HuH-7 (cell line): Measurements from ENCODE around the gene MYO18A.
"Not testable (repeated sequence)": the region's sequence is repeated elsewhere in the genome, so short reads cannot be mapped to it uniquely, and the experiment has no call there.

Source experiments
- DNase-seq: peaks from one replicate; pipeline ENCODE4 v3.0.0; 2011; ENCODE audit warnings: low spot score

The MYO18A gene, protein sequence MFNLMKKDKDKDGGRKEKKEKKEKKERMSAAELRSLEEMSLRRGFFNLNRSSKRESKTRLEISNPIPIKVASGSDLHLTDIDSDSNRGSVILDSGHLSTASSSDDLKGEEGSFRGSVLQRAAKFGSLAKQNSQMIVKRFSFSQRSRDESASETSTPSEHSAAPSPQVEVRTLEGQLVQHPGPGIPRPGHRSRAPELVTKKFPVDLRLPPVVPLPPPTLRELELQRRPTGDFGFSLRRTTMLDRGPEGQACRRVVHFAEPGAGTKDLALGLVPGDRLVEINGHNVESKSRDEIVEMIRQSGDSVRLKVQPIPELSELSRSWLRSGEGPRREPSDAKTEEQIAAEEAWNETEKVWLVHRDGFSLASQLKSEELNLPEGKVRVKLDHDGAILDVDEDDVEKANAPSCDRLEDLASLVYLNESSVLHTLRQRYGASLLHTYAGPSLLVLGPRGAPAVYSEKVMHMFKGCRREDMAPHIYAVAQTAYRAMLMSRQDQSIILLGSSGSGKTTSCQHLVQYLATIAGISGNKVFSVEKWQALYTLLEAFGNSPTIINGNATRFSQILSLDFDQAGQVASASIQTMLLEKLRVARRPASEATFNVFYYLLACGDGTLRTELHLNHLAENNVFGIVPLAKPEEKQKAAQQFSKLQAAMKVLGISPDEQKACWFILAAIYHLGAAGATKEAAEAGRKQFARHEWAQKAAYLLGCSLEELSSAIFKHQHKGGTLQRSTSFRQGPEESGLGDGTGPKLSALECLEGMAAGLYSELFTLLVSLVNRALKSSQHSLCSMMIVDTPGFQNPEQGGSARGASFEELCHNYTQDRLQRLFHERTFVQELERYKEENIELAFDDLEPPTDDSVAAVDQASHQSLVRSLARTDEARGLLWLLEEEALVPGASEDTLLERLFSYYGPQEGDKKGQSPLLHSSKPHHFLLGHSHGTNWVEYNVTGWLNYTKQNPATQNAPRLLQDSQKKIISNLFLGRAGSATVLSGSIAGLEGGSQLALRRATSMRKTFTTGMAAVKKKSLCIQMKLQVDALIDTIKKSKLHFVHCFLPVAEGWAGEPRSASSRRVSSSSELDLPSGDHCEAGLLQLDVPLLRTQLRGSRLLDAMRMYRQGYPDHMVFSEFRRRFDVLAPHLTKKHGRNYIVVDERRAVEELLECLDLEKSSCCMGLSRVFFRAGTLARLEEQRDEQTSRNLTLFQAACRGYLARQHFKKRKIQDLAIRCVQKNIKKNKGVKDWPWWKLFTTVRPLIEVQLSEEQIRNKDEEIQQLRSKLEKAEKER (N-terminal part only)

DNA sequence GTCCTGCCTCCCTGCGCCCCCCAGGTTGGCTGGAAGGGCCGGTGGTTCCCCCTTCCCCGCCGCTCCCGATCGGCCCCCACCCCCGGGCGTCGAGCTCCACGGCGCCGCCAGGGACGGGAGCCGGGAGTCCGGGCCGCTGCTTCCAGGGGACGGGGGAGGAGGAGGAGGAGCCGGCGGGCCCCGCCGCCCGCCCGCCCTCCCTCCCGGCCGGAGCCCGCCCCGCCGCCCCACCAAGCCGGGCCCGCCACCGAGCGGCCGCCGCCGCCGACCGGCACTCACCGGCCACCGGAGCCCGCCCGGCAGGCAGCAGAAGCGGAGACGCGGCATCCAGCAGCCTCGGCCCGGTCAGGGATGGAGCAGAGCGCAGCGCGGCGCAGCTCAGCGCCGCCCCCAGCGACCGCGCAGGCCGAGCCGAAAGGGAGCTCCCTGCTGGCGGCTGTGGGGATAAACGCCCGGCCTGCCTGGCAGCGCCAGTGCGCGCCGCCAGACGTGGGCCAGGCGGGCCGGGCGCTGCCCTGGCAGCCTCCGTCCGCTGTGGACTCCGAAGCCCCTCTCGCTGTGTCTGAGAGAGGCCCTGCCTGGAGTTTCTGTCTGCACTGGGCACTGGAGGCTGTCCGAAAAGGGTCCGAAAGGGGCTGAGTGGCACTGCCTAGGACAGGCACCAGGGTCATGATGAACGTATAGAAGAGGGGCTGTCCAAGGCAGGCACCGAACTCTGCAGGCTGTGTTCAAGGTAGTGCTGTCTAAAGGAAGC is at the start of gene MYO18A:
Gene MYO18A (minus strand): TSS at position 365 of the 754 bp plus-strand sequence. CDS start 13,458 bp downstream, outside the sequence.
- peak; percentile 93 for DNase-seq

DNA sequence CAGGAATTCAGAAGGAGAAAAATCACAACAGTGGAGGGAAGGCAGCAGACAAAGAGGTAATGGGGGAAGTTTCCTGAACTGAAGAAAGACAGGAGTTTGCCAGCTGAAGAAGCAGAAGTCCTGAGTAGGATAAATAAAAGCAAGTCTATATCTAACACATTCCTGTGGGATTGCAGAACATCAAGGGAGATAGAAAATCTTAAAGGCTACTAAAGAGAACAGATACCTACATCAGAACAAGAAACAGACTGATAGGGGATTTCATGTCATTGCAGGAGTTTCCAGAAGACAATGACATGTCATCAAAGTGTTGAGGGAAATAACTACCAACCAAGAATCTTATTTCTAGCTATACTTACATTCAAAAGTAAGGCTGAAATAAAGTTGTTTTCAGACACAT is 45.2 kb upstream of the MYO18A start:
- DNase-seq: no peak

DNA sequence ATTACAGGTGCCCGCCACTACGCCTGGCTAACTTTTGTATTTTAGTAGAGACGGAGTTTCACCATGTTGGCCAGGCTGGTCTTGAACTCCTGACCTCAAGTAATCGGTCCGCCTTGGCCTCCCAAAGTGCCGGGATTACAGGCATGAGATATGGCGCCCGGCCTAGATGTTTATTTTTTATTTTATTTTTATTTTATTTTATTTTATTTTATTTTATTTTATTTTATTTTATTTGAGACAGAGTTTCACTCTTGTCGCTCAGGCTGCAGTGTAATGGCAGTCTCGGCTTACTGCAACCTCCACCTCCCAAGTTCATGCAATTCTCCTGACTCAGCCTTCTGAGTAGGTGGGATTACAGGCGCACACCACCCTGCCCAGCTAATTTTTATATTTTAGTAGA is 41.1 kb upstream of the MYO18A start:
- not testable (repeated sequence) for DNase-seq

DNA sequence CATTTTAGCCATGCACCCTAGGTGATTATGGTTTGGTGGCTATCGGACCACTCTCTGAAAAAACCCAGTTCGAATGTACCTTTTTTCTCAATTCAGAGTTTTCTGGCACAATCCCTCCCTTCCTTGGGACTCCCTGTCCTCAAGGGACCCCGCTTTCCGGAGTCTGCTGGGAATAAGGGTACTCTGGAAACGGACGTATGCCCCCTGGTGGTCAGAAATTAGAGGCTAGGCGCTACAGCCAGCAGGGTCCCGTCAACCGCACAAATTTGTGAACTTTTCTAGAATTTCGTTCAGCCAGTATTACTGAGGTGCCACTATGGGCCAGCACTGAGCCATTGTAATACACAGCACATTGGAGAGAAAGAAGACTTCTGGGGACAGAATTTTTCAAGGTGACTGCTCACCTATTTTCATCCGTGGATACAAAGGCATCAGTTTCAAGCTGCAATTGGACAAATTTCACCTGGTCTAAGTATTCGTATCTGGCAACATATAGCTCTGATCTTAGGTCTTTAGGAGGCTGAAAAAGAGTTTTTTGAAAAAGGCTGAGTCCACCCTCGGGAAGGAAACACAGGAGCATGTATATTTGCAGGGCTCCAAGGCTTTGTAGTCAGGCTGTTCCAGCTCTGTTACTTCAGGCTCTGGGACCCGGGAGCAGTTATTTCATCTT is 39.3 kb upstream of the MYO18A start:
- DNase-seq: peak; percentile 88

DNA sequence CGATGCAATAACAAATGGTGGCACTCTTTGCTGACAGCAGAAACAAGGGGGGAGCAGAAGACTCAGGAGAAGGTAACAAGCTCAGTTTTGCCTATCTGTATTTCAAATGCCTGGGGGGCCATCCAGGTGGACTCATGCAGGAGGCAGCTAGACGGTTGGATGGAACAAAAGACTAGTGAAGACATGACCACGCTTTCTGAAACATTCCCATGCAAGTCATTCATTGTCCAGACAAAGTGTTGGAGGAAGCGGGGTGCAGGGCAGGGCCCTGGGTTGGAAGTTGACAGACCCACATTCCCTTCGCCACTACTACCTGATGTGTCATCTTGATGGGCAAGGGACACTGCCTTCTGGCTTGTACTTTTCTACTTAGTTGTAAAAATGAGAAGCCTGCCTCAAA is 36.7 kb upstream of the MYO18A start:
- no peak for DNase-seq

DNA sequence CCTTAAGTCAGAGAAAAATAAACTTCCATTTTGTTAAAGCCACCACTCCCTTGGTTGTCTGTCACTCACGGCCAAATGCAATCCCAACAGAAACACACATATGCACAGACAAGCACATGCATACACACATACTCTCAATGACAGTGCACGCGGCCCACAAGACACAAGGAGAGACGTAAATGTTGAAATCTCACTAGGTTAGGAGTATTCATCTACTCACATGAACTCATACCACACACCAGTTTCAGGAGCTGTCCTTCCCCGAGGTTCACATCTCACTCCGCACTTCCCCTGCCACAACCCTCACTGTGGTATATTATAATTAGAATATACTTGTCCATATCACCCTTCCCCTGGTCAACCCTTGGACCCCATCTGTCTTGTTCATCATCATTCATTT is 36.0 kb upstream of the MYO18A start:
- DNase-seq: no peak

DNA sequence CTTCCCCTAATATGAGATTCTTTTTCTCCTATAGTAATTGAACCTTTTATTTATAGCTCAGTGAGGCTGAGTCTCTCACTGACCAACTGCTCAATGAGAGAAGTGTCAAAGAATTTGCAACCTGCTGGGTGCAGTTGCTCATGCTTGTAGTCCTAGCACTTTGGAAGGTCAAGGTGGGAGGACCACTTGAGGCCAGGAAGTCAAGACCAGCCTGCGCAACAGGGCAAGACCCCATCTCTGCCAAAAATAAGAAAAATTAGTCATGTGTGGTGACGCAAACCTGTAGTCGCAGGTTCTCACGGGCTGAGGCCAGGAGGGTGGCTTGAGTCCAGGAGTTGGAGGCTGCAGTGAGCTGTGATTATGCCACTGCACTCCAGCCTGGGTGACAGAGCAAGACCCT is 35.5 kb upstream of the MYO18A start:
- DNase-seq: no peak

DNA sequence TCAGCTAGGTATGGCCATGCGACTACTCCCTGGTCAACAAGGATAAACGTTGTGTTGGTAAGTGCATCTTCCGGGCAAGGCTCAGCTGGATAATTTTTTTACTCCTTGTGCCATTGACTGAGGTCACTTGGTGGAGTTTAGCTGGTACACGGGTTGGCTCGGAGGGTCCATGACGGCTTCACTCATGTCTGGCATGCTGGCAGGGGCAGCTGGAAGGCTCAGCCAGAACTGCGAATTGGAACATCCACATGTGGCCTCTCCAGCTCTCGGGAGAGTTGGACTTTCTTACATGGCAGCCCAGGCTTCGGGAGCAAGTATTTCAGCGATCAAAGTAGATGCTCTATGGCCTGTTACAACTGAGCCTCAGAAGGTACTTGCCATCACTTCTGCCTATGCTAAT is 35.0 kb upstream of the MYO18A start:
- no peak for DNase-seq

DNA sequence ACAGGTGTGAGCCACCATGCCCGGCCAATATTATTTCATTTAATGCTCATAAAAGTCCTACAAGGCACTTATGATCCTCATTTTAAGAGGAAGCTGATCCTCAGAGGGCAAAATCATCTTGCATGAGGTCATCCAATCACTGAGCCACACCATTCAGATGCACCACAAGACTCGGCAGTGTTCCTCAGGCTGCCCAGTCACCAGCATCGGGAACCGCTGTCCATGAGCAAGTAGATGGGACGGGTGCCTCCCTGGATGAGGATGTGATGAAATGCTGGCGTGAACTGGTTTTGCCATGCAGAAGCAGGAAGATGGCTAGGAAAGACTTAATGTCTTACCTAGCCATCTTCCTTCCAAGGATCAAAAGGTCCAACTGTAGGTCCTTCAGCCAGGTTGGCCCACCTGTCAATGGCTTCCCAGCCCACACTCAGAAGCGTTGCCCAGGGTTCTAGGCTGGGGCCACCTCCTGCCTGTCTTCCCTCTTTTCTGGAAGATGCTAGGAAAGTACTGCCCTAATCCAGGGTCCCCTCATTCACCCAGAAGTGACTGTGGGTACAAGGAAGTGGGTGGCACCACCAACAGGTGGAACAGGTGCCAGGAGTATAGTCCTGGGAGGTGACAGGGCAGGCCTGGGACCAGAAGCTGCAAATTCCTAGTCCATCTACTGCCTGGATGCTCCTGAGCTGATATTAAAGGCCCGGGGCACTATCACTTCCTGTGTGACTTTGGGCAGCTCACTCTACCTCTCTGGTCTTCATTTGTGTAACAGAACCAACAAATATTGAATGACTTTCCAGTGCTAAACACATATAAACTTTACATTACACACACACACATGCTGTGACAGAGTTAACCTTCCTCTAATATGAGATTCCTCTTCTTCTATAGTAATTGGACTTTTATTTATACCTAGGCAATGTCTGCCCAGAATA is 34.3 kb upstream of the MYO18A start:
- DNase-seq: no peak

DNA sequence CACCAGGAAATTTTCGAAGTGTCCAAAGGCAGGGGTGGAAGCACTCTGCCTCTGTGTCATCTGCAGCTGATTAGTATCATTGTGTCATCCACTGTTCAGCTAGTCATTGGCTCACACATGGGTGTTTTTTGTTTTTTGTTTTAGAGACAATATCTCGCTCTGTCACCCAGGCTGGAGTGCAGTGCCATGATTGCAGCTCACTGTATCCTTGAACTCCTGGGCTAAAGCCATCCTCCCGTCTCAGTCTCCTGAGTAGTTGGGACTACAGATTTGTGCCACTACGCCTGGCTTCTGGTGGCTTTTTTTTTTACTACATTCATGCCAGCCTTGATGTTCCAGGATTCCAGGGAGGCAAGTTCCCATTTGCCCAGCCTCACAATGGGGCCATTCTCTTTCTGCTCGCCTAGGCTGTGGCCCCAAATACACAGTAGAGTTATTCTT is 32.5 kb upstream of the MYO18A start:
- DNase-seq: no peak

DNA sequence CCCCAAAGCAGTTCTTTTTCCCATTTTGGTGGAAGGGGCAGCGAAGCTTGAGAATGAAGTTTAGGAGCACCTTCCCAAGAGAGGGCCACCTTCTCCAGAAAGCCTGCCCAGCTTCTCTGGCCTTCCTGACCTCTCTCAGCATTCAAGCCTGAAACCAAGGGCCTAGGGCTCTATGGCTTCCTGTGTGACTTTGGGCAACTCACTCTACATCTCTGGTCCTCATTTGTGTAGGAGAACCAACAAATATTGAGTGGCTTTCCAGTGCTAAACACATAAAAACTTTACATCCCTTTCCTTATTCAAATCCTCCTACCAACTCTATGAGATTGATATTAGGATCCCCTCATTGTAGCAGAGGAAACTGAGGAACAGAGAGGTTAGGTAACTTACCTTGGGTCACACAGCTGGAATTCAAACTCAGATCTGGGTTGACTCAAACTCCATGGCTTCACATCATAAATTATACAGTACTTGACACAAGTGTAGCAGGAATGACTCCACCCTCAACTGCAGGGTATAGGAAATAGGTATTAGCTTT is 32.0 kb upstream of the MYO18A start:
- DNase-seq: no peak

DNA sequence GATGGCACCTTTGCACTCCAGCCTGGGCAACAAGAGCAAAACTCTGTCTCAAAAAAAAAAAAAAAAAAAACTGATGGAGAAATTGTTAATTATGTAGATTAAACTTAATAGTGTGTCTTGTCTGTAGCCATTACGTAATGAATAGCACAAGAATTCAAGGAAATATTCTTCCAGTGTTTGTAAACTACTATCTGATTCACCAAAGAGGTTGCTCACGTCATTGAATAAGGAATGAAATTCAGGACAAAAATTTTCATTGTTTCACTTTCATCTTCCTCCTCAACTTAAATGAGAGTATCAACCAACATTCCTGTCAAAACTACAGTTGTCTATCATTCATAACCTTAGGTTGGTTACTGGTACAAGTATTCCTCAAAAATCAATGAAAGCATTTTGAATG is 30.7 kb upstream of the MYO18A start:
- DNase-seq: no peak

DNA sequence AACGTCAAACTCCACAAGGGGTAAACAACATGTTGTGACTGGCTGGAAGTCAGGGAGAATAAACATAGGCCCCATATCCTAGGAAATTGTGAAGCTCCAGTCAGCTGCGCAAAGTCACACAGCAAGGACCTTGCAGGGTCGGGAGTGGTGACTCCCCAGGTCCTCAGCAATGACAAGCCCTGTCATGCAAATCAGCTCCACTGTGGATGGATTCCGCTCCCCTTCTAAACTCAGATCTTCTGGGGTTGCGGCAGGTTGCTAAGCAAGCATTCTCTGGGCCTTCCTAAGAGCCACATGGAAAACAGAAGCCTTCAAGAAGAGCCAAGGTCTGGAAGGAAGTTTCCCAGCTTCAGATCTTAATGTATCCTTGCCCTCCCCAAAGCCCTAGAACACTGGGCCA is 28.9 kb upstream of the MYO18A start:
- no peak for DNase-seq

DNA sequence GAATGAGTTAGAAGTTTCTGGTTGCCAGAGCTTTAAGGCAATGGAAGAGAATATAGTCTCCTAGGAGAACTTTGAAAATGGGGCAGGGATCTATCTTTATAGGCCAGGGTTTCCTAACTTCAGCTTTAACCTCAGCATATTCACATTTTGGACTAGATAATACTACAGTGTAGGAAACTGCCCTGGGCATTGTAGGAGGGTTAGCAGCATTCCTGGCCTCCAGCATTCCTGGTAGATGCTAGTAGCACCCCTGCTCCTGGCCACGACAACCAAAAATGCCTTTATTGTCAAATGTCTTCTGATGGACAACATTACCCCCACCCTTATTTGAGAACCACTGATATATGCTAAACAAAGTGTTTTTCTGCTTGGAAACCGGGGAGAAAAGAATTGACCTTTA is 27.8 kb upstream of the MYO18A start:
- DNase-seq: no peak

DNA sequence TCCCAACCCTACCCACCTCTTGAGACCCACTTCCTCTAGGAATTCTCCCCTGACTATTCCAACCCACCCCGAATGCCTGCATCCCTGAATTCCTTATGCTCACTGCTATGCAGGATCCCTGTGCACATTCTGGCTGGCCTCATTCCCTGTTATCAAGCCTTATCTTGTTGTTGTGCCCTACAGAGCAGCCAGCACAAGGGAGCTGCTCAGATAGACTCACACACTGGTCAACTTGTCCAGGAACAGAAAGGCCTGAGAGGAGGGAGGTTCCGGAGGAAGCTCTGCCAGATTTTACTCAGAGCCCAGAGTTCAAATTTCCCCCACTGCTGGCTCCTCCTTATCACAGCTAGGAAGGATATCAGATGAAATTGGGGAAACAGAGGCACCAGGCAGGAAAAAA is 24.8 kb upstream of the MYO18A start:
- no peak for DNase-seq

DNA sequence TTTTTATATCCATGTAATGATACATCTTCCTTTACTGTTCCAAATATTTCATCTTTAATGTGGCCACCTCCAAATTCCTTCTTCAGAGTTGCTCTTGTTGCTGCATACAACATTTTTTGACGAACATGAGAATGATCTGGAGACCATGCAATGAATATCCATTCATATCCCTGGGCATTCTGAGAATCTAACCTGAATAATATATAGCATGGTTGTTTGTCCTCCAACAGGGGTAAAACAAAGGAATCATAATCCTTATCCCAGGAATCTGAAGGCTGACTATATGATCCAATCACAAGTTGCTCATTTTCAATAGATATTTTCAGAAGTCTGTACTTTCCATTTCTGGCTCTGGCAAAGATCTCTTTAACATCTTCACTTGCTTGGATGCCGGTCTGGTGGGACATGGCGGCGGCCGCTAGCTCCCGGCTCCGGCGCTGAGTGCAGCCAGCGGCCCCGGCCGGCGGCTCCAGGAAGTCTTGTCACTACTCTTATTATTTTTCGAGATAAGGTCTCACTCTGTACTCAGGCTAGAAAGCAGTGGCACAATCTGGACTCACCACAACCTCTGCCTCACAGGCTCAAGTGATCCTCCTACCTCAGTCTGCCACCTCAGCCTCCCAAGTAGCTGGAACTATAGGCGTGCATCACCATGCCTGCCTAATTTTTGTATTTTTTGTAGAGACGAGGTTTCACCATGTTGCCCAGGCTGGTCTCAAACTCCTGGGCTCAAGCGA is 24.0 kb upstream of the MYO18A start:
- DNase-seq: not testable (repeated sequence)

DNA sequence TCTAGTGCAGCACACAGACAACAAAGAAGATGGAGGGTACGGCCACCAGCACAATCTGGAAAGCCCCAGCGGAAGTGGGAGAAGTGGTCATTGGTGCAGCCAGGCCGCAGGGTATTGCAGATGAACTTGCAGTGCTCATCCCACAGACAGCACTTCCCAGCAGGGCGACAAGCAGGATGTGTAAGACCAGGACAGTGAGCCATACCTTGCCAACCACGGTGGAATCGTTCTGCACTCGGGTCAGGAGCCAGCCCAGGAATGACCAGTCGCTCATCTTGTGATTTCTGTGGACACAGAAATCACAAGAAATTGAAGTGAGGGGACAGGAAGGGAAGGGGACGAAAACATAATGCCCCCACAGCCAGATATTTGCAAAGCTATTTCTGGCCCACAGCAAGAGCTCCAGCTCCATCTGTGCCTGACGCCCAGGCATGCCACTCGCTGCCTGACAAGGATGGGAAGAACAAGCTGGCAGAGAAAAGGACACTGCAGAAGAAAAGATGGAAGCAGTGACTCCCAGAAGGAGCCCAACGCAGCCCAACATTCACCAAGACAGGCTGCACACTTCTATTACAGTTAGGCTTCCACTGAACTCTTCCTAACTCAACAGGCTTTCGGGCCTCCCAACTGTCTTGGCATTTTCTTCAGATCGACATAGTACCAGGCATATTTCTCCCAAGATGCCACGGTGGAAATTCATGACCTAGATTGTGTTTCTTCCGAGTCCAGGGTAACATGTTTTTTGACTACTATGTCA is 17.5 kb upstream of the MYO18A start:
- DNase-seq: no peak
